HG02885 (cell line): ENCODE results near the gene BTRC.

ENCODE experiments used
- ATAC-seq: cut with Tn5 transposase; IDR thresholded peaks from one replicate; pipeline ENCODE4 v1.9.1; 2021; ENCODE audit warnings: mild to moderate bottlenecking; ENCODE audit not compliant: unreplicated experiment, poor library complexity

BTRC gene

DNA sequence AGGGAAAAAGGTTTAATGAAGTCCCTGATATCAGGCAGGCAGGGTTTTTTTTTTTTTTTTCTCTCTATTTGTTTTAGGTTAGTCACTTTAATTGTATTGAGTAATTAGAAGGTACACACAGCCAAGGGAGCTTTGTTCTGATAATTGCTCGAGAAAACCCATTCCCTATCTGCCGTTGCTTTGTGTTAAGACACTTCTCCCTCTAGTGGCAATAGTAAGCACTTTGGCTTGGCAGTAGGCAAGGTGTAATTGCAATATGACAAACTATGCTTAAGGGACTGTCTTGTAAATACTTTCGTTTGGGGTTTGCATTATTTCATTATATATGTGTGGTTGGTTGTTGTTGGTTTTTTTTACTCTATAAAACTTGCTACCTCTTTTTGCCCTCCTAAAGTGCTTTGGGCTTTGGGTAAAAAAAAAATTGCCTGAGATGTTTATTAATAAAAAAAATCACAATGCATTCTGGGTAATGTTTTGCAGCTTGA lies 113.4 kb downstream of the BTRC start:
- ATAC-seq = no peak

DNA sequence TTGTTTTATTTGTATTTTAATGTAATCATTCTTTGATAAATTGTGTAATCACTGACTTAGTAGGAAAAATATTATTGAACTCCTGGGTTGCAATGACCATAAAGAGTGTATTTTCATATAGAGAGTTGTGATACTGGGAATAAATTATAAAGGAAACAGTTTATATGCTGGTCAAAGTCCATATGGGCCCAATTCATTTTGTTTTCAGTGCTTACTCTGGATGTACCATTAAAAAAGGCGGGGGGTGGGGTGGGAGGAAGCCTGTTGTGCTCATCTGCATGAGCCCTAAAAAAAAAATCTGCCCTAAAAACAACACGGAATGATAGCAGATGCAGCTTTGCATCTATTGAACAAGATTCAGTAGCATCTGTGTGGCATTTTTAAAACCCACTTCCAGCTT lies 114.2 kb downstream of the BTRC start:
- no peak for ATAC-seq

DNA sequence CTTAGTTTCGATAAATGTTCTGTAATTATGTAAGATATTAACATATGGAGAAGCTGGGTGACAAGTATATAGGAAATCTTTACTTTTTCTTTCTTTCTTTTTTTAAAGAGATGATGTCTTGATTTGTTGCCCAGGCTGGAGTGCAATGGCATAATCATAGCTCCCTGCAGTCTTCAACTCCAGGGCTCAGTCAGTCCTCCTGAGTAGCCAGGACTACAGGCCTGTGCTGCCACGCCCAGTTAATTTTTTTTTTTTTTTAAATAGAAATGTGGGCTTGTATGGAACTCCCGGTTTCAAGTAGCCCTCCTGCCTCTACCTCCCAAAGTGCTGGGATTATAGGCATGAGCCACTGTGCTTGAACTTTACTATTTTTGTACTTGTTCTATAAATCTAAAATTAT lies 122.4 kb downstream of the BTRC start:
- no peak for ATAC-seq

DNA sequence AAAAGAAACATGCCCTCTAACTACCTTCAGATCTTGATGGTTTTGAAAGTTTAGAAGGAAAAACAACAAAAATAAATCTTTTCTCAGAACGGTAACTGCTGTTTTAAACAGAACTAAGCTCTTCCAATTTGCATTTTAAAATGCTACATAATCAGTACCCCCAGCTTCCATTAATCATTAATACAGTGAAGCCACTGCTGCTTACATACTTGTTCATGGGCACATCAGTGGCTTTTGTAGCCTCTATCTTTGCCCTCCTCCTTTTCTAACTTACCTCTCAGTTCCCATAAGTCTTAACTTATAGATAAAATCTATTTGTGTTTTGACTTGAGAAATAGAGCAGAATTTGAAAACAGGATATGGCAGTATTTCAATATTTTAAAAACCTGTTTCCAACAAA lies 125.0 kb downstream of the BTRC start:
- no peak for ATAC-seq

DNA sequence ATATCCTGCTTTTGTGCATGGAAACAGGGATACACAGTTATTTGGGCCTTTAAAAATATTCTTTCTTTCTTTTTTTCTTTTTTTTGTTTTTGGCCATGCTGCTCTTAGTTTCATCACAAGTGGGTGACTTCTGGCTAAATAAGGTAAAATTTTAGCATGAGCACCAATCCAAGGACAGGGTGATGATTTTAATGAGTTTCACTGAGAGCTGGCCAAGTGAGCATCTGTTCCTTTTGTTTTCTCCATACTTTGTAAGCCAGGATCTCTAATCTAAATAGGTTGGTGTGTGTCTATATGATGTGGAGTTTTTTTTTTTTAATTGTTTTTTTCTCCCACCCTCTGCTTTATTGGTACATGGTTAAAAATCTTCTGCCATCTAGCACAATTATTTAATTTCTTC lies 127.3 kb downstream of the BTRC start:
- ATAC-seq = no peak

DNA sequence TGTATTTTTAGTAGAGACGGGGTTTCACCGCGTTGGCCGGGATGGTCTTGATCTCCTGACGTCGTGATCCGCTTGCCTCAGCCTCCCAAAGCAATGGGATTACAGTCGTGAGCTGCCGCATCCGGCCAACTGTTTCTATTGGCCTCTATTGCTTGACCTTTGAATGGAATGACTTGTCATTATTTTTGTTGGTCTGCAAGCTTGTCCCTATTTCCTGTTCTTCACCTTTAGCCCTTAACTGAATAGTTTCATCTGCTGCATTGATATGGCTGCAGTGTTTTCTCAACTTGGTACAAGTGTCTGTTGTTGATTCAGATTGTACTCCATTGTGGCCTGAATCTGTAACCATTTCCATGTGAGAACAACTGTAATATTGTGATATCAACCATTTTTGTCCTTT lies 128.6 kb downstream of the BTRC start:
- ATAC-seq = no peak

DNA sequence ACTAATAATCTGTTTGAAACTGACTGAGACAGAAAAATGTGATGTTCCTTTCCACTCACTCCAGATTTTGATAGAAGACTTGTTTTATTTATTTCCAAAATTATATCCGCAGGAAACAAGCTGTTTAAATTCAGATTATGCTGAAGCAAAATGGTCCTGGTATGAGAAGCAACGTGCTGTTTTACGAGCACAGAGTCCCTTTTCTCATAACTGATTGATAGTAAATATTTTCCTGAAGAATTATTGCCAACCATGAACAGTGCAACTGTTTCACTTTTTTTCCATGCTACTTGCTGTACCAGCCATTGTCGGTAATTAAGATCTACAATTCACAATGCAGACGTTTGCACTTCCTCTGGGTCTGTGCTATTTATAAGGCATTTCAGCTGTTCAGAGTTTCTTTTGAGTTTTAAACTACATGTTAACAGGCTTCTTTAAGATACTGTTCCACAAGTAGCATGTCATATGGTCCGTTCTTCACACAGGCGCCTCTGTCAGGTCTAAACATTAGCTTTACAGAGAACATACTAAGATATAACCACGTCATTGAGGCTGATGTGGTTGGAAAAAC lies 130.3 kb downstream of the BTRC start:
- ATAC-seq = no peak

DNA sequence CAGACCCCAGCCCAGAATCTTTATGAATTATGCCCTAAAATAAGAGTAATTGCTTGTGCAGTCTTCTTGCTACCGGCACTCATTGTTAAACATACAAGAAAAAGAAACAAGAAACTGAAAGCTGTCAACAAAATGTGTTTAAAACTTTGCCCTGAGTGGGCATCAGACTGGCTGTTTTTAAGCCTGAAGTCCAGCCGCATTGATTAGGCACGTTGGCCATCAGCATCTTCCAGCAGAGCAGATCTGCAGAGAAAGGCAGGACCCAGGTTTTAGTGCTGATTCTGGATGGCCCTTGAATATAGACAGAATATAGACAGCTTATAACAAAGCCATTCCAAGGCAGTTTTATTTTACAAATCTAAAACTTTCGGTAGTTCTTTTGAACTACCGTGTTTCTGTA lies 131.2 kb downstream of the BTRC start:
- ATAC-seq = no peak

DNA sequence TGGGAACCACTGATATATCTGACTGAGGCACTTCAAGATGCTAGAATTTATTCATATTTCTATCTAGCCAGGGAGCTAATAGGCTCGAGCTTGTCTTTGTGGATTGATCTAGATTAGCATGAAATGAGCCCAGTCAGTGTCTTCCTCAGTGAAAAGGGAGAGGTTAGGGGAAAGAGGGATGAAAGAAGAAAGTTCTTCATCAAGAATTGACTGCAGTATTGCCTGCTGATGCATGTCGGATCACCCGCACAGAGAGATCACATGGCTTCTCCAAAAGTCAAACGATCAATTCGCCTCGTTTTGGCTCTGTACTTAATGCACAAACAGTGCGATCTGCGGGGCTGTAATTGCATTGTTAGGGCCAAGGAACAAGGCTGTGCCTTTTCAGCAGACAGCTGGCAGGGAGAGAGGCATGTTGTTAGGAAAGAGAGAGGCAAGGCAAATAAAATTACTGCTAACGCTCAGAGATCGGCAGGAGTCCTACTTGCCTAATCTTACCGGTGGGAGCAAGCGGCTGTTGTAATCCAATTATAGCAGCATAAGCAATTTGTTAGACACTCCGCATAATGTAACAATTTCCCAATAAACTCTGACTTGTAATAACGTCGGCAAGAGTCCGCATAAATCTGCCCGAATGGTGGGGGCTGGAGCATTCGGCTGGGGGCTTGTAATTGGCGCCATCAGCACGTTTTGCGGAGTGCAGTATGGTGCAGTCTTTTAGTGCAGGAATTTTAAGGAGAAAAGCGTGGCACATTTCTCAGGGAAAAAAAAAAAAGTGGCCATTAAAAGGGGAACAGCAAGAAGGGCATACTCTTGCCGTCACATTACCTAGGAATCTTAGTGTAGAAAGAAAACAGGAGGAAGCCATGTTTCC lies 132.0 kb downstream of the BTRC start:
- no peak for ATAC-seq

DNA sequence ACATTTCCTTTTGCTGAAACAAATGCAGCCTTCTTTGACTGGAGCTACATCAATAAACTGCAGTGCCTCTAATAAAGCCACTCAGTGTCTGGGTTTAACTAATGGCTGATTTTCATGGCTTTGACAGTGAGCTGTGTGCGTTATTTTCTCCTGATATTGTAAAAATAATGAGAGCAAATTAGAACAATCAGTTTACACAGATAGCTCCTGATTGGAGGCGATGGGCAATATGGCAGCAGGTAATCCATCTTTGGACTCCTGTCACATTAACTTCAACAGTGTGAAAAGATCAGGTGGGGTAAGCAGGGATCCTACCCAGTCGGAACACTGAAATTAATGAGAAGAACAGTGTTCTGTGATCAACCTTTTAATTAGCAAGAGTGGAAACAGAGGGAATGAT lies 133.4 kb downstream of the BTRC start:
- no peak for ATAC-seq

DNA sequence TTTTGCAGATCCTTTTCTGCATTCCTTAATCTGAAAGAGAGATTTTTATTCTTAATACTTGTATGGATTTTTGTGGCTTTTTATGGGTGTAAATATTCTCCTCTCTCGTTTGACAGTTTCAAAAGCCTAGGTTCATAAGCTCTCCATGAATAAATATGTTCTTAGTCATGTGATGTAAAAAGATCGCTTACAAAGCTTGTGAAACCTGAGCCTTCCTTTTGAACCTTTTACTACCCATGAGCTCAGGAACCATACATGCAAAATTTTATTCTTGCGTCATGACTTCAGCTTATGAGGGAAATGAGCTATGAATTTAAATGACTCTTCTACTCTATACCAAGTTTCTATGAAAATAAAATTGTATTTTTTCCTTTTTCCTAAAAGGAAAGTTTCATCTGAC lies 135.4 kb downstream of the BTRC start:
- no peak for ATAC-seq

DNA sequence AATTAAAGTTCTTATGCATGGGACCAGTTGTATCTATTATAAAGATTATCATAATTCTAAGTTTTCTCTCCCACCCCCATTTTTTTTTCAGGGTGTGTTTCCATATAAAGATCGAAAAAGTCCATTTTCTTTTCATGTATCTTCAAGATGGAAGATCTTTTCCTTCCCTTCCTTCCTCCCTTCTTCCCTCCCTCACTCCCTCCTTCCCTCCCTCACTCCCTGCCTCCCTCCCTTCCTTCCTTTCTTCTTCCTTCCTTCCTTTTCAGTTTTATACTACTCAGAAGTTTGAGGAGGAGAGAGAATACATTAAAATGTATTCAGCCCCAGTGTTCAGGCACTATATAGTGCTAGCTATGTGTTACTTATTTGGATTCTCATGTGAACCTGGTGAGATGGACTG lies 136.1 kb downstream of the BTRC start:
- no peak for ATAC-seq

DNA sequence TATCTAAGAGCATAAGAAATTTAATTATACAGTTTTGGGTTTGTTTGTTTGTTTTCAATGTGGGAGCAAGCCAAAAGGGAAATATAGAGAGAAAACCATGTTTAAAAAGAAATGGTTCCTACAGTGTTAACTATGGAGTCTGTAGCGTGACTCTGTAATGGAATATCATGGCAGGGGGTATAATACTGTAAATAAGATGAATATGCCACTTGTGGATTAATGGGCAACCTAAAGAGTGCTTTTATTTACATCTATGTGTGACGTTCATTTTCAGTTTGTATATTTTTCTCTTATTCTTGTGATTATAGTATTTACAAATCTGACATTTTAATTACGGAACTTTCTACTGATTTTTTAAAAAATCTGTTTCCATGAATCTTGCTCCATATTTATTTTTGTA lies 138.2 kb downstream of the BTRC start:
- ATAC-seq = no peak

DNA sequence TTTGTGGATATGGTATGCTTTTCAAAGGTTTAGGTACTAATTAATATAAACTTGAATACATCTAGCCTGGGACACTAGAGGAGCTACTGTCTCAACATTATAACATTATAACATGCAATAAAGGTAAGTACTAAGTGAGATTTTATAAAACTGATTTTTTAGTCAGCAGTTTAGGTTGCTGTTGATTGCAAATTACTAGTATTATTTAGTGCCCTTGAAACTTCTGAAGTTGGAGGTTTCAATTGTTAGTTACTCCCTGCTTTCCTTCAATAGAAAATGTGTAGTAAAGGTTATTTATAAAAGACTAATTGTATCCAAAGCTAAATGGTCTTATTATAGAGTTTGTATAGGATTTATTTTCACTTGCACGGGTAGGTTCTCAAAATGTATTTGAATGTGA lies 138.8 kb downstream of the BTRC start:
- ATAC-seq = no peak

DNA sequence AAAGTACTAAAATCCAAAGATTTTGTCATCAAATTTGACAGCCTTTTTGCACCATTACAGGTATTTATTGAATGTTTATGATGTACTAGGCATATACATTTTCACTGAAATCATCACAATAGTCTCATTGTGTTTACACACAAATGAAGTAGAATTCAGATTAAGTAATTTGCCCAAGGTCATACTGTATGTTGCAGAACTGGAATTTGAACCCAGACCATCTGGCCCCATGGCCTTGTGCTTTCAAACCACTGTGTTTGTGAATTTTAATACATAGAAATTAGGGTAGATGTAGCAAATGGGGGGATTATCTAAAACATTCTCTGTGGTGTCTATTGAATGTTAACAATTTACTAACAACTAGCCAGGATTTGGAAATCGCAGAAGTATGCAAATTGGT lies 139.3 kb downstream of the BTRC start:
- ATAC-seq = no peak

DNA sequence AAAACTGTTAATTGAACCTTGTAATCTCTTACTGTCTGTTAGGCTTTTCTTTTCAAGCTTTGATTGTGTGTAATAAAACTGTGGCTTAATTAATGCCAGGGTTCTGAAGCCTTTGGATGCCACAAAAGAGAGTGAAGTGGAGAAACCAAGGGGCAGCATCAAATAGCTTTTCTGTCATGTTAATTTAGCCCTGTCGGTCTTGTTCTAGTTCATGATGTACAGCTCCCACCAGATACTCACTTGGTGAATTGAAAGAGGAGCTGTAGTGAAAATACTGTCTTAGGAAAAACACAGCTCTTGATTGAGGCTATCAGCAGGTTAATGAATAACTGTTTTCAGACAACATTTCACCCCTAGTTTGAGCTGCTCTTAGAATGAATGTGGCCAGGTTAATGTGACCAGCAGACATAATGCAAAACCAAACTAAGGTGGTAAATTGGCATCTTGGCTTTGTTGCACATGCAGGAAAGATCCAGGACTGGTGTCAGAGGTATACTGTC lies 139.9 kb downstream of the BTRC start:
- no peak for ATAC-seq

DNA sequence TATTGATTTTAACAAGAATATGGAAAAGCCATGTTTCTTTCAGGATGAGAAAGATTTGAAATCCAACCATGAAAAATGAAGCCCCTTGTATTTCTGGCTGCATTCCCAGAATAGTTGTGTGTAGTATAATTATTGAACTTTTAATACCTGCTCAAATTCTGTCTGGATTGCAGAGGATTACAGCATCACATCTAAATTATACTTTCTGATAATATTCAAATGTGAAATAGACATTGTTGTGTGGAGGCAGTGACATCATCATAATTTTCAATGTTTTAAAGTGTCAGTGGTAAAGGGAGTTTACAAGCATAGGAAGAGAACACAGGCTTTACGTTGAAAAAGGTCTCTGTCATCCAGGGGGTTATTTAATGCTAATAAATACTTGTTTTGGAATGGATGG lies 140.7 kb downstream of the BTRC start:
- no peak for ATAC-seq

DNA sequence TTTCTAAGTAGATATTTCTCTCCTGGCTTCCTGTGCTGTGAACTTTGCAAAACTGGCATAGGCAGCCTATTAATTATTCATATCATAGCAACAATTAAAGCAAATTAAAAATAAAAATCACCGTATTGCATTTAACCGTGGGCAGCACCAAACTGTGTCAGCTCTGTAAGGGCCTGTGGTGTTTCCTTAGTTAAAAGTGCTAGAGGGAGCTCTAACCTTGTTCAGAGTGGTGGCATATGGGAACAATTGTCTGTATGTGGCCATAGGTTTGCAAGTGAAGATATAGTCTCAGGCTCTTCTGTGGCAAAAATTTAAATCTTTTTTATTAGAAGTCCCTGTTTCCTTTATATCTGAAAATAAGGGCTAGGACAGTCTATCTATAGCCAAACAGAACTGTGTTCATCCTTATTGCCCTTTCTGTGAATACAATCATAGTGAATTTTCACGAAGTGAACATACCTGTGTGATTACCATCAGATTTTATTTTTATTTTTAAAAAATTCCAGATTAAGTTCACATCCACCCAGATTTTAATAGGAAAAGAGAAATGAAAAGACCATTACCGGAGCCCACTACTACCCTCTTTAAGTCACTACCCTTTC lies 141.5 kb downstream of the BTRC start:
- ATAC-seq = no peak

DNA sequence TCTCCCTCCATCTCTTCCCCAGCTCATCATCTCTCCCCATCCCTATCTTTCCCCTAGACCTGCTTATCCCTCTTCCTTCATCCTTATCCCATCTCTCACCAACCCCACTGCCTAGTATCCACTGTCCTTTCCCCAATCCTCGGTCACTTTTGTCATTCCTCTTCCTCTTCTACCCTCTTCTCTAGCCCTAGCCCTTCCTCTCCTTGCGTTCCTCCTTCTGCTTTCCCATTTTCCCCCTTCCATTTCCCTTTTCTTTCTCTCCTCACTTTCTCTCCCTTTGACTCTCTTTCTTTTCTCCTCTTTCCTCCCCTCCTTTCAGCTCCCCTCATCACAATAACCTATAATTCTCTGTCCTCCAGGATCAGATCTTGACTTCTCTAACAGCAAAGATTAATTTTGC lies 150.5 kb downstream of the BTRC start:
- no peak for ATAC-seq

DNA sequence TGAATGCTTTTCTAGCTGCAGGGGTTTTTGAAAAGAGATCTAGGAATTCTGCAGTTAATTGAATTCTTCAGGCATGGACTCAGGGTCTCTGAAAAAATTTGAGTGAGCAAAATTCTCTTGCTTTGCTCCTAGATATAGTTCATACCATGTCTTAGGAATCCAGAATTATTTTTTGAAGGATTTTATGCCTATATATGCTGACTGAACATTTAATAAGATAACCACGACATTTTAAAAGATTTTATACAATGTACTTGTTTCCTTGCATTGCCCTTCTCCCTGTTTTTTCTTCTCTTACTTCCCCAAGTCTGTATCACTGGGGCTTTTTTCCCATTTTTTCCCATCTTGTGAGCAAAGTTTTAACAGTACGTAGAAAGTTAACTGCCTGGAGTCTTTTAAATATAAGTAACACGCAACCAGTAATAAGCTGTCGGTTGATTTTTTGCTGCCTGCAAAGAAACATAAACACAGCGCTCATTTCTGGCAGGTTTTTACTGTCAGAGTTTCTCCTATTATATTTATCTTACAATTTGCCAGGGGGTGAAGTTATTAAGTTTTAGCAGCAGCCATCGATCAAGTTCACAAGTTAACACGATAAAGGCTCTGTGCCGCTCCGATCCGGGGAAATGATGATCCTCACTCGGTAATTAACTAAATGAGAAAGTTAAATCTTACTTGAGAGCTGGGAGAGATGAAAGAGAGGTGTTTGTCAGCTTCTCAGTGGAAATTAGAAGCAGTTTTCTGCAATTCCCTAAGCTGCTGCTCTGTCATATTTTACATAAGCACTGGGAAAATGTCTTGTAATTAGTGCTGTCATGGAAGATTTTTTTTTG lies 153.1 kb downstream of the BTRC start:
- no peak for ATAC-seq

DNA sequence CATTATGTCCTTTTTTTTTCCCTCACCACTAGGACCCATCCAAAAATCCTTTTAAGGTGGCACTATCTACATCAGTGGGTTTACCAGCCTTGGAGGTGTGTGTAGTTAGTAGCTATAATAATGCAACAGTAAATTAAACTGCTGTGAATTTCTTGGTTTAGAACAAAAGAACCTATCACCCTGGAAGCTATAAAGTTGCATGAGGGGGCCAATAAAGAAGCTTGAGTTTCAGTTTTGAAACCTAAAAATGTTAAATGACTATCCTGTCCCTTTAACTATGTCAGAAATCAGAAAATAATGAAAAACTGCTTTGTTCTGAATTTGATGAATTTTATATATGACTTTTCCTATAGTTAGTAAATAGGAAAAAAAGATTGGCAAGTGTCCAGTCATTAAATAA lies 153.9 kb downstream of the BTRC start:
- no peak for ATAC-seq
